Esophagus muscularis mucosa (tissue), 4 donors: ENCODE measurements around the gene CLEC16A. TPM values are rescaled to one million over a fixed set of nuclear protein-coding genes. Genes with fewer than 3 reads are reported as not detected.

Source experiments
- DNase-seq: peaks from one replicate; pipeline ENCODE4 v3.0.0-alpha.2; 2017; ENCODE audit errors: extremely low spot score
- H3K27ac ChIP-seq, 4 donors: fragments of 200-600 bp; sonication (generic); replicated peaks in 1 of 4; 1 replicate in 3 of 4; 2 replicates in 1 of 4; pipeline ENCODE4 v1.5.1; 2016 to 2019; ENCODE audit warnings: mild to moderate bottlenecking in 1 of 4
- H3K27me3 ChIP-seq, 4 donors: fragments of 200-600 bp; sonication (generic); one replicate each; pipeline versions ENCODE4 v1.5.1 to v1.6.0; 2016 to 2019
- H3K36me3 ChIP-seq, 4 donors: fragments of 200-600 bp; sonication (generic); one replicate each; pipeline ENCODE4 v1.5.1; 2016 to 2019
- H3K4me1 ChIP-seq, 4 donors: fragments of 200-600 bp; sonication (generic); one replicate each; pipeline ENCODE4 v1.5.1; 2016 to 2019
- H3K4me3 ChIP-seq, 4 donors: fragments of 200-600 bp; sonication (generic); 1 replicate in 2 of 4; 2 replicates in 2 of 4; pipeline ENCODE4 v1.5.1; 2016 to 2019; ENCODE audit warnings: mild to moderate bottlenecking in 4 of 4, moderate library complexity in 1 of 4
- H3K9me3 ChIP-seq, 4 donors: fragments of 200-600 bp; sonication (generic); 1 replicate in 3 of 4; 2 replicates in 1 of 4; pipeline ENCODE4 v1.5.1; 2016 to 2019
- EP300 ChIP-seq: sonication (generic); formaldehyde crosslinking; IDR thresholded peaks from one replicate; pipeline ENCODE4 v1.6.1; 2017; ENCODE audit warnings: antibody characterized with exemption
- POLR2A ChIP-seq: fragments of 450-650 bp; IDR thresholded peaks from one replicate; pipeline ENCODE4 v1.6.1; 2017; ENCODE audit warnings: antibody characterized with exemption, moderate library complexity, mild to moderate bottlenecking, low read depth
- POLR2AphosphoS5 ChIP-seq, 2 donors: sonication (generic); formaldehyde crosslinking; IDR thresholded peaks; one replicate each; pipeline ENCODE4 v1.6.1; 2017; ENCODE audit warnings: antibody characterized with exemption in 2 of 2
- WGBS: methylation state at CpG from one replicate; pipeline ENCODE4 v1.1.5; 2018; 5-methylcytosine and 5-hydroxymethylcytosine counted together
- intact Hi-C: fragments of 100-400 bp; cut with DNase I; formaldehyde crosslinking; loops from one replicate; pipeline ENCODE4 v1.15.1; 2023
- total RNA-seq, 4 donors: library from RNA; depleted of rRNA; stranded (reverse); fragments of >200 nt; gene quantifications; one replicate each; pipeline versions ENCODE4 v1.1.0 to v1.2.1, GENCODE V29; 2016
- TF ChIP-seq, protein P1 (sequence below), 3 experiments: fragments of 200-600 bp in 2 of 3; fragments of 450-650 bp in 1 of 3; sonication (generic) in 2 of 3; IDR thresholded peaks; one replicate each; pipeline ENCODE4 v1.5.1; 2017 to 2019; ENCODE audit warnings: antibody characterized with exemption in 3 of 3, mild to moderate bottlenecking in 2 of 3, moderate library complexity in 1 of 3

The CLEC16A gene
- total RNA-seq, 4 donors from 2014 or later: 22.3 to 34.7 (median 29.2) TPM

DNA sequence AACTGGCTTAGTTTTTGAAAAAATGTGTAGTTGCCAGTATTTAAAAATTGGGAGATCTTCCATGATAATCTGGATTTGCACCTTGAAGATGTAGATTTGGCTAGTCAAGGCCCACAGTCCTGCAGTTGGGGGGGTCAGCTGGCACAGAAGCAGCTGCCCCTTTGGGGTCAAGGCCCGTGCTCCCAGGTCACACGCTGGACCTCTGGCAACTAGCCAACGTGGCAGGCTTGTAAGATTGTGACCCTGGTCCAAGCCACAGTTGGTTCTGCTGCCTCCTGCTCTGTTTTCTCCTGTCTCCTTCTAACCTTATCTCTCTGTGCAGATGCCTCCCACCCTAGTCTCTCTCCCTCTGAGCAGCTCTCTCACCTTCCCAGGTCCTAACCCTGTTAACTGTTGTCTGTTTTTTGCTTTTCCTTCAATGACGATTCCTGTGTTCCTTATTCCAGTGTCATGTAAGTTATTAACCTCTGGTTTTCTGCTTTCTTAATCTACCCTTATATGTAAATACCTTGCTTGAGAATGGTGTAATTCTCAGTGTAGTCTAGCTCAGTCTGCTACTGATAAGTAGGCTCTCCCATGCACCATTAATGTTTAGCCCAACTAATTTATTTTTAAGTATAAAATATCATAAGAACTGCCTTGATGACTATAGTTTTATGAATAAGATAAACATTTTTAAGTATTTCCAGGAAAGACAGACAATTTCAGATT is 27.9 kb downstream of the CLEC16A start:
- H3K27me3 ChIP-seq: no peaks in the 10 kb centered on the region
- no peaks in the 10 kb centered on the region for H3K9me3 ChIP-seq
- DNase-seq: no peak
- H3K4me1 ChIP-seq: peaks cover 5 to 13% (median 11%) of the 10 kb centered on the region in 4 donors
- TF ChIP-seq POLR2AphosphoS5 (IDR thresholded peaks at IDR 0.05): no peak
- TF ChIP-seq POLR2A: no peak
- TF ChIP-seq, protein P1, sequence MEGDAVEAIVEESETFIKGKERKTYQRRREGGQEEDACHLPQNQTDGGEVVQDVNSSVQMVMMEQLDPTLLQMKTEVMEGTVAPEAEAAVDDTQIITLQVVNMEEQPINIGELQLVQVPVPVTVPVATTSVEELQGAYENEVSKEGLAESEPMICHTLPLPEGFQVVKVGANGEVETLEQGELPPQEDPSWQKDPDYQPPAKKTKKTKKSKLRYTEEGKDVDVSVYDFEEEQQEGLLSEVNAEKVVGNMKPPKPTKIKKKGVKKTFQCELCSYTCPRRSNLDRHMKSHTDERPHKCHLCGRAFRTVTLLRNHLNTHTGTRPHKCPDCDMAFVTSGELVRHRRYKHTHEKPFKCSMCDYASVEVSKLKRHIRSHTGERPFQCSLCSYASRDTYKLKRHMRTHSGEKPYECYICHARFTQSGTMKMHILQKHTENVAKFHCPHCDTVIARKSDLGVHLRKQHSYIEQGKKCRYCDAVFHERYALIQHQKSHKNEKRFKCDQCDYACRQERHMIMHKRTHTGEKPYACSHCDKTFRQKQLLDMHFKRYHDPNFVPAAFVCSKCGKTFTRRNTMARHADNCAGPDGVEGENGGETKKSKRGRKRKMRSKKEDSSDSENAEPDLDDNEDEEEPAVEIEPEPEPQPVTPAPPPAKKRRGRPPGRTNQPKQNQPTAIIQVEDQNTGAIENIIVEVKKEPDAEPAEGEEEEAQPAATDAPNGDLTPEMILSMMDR (IDR thresholded peaks at IDR 0.05): no peak
- no peak for TF ChIP-seq EP300
- no peak overlapping the region for H3K4me3 ChIP-seq
- peaks cover 4 to 77% (median 58%) of the 10 kb centered on the region in 4 donors for H3K36me3 ChIP-seq
- 63% methylated on average over 4 of the region's 4 CpGs for WGBS
- intact Hi-C loops: loop anchor here (1.0 kb wide), 1 partner anchor 285 kb away; no protein-coding TSS in a partner anchor
- peak overlapping the region in 2 of 4 donors; percentile 15 to 20 for H3K27ac ChIP-seq

DNA sequence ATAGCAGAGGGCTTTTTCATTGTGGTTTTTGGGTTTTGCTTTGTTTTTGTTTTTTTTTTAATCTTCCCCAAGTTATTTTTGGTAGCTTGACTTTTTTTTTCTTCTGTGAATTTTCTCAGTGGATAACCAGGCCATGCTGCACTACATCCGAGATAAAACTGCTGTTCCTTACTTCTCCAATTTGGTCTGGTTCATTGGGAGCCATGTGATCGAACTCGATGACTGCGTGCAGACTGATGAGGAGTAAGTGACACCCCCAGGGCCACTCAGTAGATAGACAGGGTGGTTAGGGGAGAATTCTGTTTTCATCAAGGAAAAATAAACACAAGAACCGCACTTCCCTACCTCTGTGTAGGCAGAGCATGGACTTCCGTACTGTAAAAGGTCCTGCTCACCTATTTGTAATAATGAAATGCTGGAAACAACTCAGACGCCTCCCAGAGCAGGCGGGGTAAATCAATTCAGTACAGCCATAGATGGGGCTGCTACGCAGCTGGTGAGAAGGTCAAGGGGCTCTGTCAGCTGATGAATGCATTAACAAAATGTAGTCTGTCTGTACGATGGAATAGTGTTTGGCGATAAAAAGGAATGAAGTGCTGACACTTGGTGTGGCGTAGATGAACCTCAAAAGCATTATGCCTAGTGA is 28.6 kb downstream of the CLEC16A start:
- Histone ChIP-seq H3K4me3 (no peak overlapping the region), H3K36me3 (peaks cover 4 to 80% (median 64%) of the 10 kb centered on the region in 4 donors), H3K27me3 (no peaks in the 10 kb centered on the region), H3K4me1 (peaks cover 5 to 13% (median 9%) of the 10 kb centered on the region in 4 donors), H3K9me3 (no peaks in the 10 kb centered on the region), H3K27ac (no peak overlapping the region)
- TF ChIP-seq EP300 (no peak), POLR2AphosphoS5 (IDR thresholded peaks at IDR 0.05) (no peak), POLR2A (no peak)
- TF ChIP-seq, protein P1 (IDR thresholded peaks at IDR 0.05): no peak
- WGBS: 86% methylated on average over 12 of the region's 12 CpGs
- intact Hi-C loops: loop anchor here (1.0 kb wide), 2 partner anchors 281 to 284 kb away; no protein-coding TSS in a partner anchor
- DNase-seq: no peak

DNA sequence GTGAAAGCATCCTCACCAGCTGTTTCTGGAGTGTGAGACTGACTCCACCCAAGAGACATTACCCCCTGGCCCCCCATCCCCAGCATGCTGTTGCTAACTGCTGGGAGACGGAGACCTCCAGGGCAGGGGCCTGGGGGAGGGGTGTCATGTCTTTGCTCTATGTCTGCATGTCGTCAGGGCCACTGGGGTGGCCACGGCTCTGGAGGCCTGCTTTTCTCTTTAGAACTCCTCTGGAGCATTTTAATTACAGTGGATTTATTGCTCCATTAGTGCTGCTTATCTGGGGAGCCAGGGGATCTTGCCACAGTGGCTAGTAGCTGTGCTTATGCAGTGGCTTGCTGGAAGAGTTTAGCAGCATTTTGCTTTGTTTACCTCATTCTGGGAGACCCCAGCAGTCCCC is 32.3 kb downstream of the CLEC16A start:
- H3K4me1 ChIP-seq: peaks cover 10 to 33% (median 29%) of the 10 kb centered on the region in 4 donors
- H3K4me3 ChIP-seq: no peak overlapping the region
- no peak overlapping the region for H3K27ac ChIP-seq
- WGBS: 92% methylated on average over 3 of the region's 3 CpGs
- TF ChIP-seq POLR2AphosphoS5 (IDR thresholded peaks at IDR 0.05) (no peak), EP300 (no peak), POLR2A (no peak)
- TF ChIP-seq, protein P1 (IDR thresholded peaks at IDR 0.05): no peak
- peaks cover 4 to 84% (median 48%) of the 10 kb centered on the region in 4 donors for H3K36me3 ChIP-seq
- no peaks in the 10 kb centered on the region for H3K27me3 ChIP-seq
- intact Hi-C loops: no loop called here
- no peaks in the 10 kb centered on the region for H3K9me3 ChIP-seq
- no peak for DNase-seq

DNA sequence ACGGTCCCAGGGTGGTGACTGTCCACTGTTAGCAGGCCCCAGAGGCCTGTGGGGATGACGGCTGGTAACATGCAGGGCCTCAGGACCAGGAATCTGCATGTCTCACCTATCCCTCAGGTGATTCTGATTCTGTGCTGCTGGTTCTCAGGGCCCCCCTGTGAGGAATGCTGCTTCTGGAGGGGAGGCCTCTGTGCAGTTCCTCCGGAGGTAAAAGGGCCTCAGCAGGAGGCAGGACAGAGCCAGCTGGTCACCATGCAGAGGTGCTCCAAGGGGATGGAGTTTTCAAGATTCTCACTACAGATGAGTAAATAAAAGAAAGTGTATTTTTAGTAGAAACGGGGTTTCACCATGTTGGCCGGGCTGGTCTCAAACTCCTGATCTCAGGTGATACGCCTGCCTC is 33.8 kb downstream of the CLEC16A start:
- no peak overlapping the region for H3K27ac ChIP-seq
- intact Hi-C loops: no loop called here
- no peak for DNase-seq
- H3K4me1 ChIP-seq: peaks cover 6 to 39% (median 25%) of the 10 kb centered on the region in 4 donors
- no peak overlapping the region for H3K4me3 ChIP-seq
- TF ChIP-seq POLR2AphosphoS5 (IDR thresholded peaks at IDR 0.05) (no peak), POLR2A (no peak), EP300 (no peak)
- TF ChIP-seq, protein P1 (IDR thresholded peaks at IDR 0.05): no peak
- no peaks in the 10 kb centered on the region for H3K9me3 ChIP-seq
- 80% methylated on average over 6 of the region's 6 CpGs for WGBS
- peaks cover 8 to 80% (median 44%) of the 10 kb centered on the region in 4 donors for H3K36me3 ChIP-seq
- H3K27me3 ChIP-seq: no peaks in the 10 kb centered on the region
